DMS 273 treated with DMSO at 0.1 percent for 48 hours (cell line): ENCODE results near the gene ITGA1.
"Not testable (repeated sequence)": the region's sequence is repeated elsewhere in the genome, so short reads cannot be mapped to it uniquely, and the experiment has no call there.

Source experiments
- DNase-seq: peaks from one replicate; lab custom pipeline; 2025; lab: John Stamatoyannopoulos, UW

The ITGA1 gene

DNA sequence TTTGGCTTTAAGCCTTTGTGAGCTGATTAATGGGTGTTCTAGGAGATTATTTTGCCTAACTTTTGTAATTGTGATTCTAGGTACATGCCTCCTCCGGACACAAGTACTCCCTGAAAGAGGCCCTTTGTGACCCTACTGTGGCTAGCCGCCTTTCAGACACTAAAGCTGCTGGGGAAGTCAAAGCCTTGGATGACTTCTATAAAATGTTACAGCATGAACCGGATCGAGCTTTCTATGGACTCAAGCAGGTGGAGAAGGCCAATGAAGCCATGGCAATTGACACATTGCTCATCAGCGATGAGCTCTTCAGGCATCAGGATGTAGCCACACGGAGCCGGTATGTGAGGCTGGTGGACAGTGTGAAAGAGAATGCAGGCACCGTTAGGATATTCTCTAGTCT is 13.6 kb downstream of the ITGA1 start:
- no peak for DNase-seq

DNA sequence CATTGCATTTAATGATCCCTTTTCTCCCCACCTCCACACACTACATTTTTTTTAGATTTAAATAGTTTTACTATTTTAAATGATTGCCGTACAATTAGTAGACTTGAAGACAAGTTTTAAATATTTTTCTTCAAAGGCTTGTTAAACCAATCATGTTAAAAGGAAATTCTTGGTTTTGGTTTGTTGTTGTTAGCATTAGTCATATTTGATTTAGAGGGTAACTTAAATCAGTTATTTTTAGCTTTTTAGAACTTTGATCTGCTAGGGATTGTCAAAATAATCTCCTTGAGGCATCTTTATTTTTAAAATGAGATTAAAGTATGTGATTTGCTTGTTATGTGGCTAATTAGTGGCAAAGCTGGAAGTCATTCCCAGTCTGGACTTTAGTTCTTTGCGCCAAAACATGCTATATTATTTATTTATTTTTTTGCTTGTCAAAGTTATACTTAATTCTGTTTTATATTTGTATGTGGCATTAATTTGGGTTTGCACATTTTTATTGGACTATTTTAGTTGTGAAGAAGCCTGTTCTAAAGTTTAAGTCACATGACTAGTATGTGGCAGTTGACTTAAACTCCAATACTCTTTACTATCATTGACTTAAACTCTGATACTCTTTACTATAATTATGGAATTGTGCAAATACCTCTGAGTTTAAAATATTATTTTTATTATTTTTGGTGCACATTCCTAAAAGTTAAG is 14.7 kb downstream of the ITGA1 start:
- no peak for DNase-seq

DNA sequence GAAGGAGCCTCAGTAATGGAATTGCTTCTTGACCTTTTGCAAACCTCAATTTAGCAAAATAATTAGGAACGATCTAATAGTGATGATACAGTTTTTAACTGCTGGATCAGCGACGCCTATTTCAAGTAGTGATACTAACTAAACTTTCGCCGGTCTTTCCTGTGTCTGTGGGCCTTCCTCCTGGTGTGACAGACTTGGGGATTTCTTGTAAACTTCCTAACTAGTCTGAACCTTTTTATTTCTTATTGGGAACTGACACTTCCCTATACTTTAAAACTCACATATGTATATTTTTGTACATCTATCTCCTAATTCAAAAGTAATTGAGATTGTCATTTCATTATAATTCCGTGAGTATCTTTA is 15.2 kb downstream of the ITGA1 start:
- no peak for DNase-seq

DNA sequence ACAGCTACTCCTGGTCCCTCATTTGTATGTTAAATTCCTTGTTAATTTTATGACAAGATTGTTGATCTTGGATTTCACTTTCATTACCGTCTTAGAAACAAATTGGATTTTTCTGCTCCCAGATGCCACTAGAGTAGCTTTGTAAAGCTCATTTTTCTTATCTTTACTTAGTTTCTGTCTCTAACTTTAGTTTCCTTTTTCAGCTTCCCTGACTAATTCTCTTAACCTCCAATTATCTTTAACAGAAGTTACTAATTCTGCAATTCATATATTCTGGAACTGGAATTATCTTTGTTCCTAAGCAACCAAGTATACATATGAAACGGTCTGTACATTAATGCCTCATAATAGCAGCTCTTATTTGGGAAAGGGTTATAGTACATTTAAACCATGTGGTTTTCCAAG is 16.7 kb downstream of the ITGA1 start:
- no peak for DNase-seq

DNA sequence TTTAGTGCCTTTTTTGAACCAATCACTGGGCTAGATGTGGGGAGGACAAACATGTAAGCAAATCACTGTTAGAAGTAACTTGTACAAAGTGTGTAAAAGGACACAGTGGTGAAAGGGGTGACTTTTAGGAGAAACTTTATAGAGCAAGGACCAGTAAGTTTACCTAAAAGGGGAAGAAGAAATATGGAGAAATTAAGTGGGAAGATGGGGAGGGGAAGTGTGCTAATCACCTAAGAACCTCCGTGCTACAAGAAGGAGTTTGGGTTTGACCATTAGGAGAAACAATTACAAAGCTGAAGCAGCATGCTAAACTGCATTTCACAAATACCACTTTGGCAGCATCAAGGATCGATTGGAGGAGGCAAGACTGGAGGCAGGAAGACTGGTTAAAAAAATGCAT is 17.3 kb downstream of the ITGA1 start:
- DNase-seq, result no peak

DNA sequence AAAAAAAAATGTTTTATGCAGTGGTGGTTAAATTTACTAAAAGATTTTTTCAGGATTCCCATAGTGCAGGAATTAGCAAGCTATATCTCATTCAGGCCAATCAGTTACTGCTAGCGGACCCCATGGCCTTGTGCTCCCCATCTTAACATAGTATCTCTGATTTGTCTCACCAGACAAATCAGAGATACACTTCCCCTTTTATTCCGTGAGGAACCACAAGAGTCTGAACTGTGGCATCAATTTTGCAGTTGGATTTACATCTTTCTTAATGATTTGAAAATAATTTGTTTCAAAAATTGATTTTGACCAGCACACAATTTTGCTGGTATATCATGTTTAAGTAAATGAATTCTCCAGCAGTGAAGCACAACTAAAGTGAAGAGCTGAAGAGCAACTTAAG is 17.9 kb downstream of the ITGA1 start:
- no peak for DNase-seq

DNA sequence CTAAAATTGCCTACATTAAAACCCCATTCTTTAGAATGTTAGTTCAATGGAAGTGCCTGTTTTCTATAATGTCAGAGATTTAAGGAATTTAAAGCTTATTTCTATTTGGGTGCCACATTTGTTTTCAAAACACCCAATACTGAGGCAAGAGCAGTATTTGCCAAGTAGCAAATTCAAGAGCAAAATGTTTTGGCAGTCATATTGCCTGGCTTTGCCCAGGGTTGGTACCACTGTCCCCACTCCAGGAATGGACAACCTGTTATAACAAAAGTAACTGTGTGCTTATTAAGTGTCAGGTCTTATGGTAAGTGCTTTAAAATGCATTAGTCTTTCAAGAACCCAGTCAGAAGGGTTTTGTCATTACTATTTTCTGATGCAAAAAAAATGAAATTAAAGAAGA is 19.3 kb downstream of the ITGA1 start:
- no peak for DNase-seq

DNA sequence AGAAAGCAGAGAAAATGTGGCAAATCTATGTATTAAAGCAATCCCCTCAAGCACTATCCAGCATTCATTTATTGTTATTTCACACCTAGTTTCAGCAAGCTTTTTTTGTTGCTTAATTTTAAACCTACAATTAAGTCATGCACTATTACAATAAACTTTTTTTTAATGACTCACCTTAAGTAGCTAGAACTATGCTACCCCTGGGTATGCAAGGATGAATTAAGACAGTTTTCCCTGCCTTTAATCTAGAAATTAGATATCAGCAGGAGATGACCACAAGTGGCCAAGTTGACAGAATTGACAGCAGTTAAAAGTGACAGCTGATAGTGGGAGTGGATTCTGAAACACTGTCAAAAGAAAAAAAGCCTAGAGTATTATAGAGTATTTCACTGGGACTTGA is 20.0 kb downstream of the ITGA1 start:
- no peak for DNase-seq

DNA sequence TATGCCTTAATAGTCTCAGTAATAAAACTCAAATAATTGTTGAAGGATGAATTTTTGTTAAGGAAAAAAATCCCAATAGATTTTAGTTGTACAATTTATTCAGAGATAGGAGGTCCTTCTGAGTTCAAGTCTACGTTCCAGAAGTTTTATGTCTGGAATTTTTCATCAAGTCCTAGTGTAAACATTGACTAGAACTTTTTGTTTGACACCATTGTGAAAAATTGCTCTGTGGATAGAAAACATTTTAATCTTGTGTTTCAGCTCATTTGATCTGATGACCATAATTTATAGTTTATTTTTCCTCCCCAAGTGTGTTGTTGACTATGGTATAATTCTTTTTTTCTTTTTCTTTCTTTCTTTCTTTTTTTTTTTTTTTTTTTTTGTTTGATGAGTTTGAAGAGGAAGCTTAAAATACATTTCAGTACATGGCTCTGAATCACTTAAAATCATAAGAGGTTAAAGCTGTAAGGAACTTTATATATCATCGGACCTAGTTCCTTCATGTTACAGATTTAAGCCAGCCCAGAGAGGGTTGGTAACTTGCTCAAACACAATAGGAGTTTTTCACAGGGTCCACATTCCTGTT is 20.7 kb downstream of the ITGA1 start:
- no peak for DNase-seq

DNA sequence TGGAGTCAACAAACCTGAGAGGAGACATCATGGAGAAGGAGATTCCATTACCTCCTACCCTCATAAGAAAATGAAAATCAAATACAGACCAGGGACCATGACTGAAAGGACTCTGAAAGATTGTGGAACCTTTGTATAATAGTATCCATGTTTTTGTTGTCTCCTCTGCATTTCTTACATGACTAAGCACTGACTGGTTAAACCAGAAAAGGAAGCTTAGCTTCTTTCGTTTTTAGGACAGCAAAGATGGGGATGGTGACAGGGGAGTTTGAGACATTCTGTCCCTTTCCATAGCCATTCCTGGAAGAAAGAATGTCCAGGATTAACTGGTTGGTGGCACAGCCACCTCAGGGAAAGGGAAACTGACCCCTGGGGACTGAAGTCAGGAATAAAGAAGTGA is 22.2 kb downstream of the ITGA1 start:
- DNase-seq, result no peak

DNA sequence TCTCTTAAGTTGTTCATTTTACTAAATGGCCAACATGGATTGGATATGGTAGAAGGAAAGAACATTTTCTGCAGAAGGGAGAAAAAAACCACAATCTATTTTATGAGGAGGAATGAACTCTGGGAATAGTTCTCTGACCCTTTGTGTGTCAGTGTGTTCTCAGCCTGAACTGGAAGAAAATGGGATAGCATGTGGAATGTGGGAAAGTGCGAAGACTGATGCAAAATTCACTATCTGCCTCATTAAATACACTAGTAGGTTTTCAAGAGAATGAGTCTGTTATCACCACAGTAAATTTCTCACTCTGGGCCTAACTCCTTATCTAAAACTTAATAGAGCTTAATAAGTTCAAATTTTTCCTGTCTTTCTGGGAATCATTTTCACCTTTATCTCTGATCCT is 22.7 kb downstream of the ITGA1 start:
- DNase-seq, result no peak

DNA sequence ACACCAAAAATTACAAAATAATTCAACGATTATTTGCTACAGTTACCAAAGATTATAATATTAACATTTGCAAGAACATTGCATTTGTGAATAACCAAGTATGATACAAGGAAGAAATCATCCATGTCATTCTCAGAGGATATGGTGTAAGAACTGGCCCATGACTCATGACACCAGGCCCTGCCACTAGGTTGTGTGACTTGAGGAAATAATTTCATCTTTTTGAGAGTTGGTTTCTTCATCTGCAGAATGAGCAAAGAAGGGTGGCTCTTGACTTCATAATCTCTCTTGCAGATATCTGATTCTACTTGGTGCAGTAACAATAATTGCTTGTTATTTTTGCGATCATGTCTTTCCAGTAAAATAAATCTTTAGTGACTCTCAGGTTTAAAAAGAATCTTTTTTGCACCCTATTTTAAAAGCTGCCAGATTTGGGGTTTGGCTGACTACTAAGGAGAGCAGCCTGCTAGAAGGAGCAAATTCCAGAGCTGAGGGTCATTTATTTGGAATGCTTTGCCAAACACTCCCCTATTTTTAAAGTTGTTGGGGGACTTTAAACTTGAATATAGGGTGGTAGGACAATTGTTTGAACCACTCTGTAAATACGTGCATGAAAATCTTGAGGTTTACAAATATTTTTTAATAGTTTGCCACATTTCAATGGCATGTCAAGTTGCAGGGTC is 23.5 kb downstream of the ITGA1 start:
- DNase-seq, result no peak

DNA sequence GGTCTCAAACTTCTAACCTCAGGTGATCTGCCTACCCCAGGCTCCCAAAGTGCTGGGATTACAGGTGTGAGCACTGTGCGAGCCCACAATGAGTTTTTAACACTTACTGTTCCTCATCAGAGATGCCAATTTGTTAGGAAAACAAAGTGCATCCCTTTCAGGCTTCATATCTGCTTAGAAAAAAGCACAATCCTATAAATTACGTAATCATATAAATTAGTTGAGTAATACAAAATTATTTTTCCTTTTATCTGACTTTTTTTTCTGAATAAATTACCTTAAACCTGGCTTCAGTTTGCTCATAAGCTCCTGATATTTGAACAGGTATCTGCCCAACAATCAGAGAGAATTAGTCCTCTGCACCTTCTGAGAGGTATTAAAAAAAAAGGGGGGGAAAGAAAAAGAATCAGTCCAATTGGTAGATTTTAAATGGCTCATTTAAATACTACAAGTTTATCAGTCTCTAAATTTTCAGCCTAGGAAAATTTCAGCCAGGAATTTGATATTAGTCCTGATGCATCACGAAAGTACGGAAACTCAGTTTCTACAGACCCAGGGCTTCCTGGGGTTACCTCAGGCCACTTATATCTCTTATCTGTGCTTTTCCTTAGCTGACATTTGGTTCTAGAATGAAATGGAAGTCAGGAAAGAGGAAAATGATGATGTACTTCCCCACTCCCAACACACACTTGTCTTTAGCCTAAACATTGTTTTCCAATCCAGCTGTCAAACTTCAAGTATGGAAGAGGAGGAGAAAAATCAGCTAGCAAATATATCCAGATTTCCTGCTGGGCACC is 26.8 kb downstream of the ITGA1 start:
- no peak for DNase-seq

DNA sequence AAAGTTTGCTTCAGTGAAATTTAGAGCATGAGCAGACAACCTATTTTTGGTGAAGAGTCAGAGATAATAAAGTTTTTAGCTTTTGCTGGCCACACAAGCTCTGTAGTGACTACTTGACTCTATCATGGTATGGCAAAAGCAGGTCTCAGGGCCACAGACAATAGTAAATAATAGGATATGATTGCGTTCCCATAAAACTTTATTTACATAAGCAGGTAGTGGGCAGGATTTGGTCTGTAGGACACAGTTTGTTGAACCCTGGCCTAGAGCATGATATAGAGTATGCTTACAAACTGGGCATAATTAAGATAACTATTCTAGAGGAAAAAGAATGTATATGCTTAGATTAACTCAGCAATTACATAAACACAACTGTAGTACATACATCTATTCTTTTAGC is 30.1 kb downstream of the ITGA1 start:
- DNase-seq, result no peak

DNA sequence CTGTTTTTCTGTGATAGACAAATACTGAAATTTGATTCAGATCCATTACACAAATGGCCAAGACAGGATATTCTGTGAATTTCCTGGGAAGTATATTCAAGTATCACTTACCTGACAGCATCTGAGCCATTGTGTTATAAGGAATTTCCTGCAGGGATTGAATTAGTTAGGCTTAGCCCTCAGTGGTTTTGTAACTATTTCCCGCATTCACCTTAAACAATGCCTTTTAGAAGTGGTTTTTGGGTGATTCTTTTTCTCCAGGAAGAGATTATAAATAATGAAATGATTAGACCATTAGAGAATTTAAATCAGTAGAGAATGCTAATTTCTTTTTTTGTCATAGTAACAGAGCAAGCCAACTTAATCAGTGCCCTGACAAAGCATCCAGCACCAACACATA is 30.6 kb downstream of the ITGA1 start:
- no peak for DNase-seq

DNA sequence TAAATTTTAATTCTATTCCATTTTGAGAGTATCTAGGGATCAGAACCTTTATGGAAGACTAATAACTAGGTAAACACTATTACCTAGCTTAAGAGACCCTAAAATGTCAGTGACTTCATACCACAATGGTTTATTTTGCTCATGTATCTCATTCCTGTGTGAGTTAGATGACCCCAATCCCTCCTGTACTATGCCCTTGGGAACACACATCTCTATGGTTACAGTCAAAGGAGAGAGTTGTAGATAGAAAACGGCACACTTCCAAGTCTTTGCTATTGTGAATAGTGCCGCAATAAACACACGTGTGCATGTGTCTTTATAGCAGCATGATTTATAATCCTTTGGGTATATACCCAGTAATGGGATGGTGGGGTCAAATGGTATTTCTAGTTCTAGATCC is 31.1 kb downstream of the ITGA1 start:
- DNase-seq, result not testable (repeated sequence)

DNA sequence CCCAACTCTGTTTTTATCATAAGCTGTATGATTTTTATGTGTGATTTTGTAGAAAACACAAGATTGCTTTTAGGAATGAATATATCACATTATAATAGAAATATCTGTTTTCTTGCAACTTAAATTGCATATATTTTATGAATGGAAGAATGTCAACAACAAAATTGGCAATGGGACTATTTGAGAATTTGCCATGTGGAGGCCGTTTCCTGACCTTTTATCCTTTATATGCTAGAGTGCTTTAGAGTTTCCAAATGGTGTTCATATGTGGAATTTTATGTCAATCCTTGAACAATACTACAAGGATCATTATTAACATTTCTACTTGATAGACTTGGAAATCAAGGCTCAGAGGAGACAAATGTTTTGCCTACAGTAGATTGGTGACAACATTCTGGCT is 34.2 kb downstream of the ITGA1 start:
- no peak for DNase-seq

DNA sequence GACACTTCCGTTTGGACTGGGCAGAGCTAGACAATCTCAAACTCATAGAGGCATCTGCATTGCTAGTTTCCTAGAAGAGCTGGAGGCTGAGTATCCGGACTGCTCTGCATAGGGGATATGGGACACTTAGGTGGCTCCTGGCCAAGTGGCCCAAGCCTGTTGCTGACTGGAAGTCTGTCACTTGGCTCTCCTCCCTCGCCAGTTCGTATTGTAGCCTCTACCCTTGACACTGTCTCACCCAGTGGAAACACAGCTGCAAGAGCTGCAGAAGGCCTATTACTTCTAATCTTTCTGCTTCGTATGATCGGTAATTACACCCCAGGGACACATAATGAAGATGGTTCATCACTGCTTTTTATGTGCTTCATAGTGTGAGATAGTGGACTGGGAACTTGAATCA is 34.7 kb downstream of the ITGA1 start:
- no peak for DNase-seq

DNA sequence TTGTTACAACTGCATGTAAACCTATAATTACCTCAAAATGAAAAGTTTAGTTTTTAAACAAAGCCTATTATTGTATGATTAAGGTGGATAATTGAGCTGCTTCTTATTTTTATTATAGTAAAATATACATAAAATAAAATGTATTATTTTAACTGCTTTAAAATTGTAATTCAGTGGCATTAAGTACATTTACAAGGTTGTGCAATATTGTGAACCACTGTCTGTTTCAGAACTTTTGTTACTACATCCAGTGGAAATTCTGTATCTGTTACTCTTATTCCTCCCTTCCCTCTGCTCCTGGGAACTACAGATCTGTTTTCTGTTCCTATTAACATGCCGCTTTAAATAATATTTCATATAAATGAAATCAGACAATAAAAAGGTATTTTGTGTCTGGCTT is 37.1 kb downstream of the ITGA1 start:
- no peak for DNase-seq

DNA sequence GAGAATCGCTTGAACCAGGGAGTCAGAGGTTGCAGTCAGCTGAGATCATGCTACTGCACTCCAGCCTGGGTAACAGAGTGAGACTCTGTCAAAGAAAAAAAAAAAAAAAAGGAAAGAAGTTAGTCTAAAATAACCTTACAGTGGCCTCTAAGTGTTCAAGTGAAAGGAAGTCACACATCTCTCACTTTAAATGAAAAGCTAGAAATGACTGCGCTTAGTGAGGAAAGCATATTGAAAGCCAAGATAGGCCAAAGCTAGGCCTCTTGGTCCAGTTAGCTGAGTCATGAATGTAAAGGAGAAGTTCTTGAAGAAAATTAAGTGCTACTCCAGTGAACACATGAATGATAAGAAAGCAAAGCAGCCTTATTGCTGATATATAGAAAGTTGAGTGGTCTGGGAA is 38.1 kb downstream of the ITGA1 start:
- DNase-seq, result no peak

DNA sequence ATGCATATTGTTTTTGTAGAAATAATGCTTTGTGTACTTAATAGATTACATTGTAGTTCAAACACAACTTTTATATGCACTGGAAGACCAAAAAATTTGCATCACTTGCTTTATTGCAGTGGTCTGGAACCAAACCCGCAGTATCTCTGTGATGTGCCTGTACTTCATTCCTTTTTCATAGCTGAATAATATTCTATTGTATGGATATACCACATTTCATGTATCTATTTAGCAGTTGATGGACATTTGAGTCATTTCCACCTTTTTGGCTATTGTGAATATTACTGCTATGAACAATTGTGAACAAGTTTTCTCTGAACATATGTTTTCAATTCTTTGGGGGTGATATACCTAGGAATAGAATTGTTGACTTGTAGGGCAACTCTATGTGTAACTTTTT is 40.1 kb downstream of the ITGA1 start:
- DNase-seq, result no peak

DNA sequence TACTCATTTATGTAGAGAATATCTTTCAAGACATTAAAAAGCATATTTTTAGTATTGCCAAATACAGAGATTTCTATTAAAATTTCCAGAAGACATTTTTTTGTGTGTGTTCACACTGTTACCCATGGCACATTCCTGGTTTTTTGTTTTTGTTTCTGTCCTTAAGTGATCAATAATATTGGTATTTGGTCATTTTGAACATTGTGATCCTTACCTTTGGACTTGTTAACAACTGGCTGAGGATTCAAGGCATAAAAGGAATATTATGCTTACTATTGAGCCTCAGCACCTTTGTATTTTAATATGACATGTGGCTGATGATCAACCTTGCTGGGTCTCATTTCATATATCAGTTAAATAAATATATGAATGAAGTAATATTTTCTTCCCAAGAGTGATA is 41.9 kb downstream of the ITGA1 start:
- no peak for DNase-seq

DNA sequence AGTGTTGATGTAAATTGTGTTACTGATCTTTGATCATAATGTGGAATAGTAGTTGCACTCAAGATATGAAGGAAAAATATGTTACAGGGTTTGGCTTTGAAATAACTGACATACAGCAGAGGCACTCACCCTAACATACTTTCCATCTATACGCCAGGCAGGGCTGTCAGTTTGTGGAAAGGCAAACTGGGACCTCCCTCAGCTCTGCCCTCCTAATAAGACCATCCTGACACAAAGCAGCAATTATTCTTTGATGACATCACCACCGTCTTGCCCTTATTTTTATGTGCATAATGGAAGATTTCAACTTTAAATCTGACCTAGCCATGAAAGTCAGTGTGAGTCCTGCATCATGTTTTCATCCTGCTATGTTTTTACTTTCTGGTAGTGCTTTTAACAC is 42.9 kb downstream of the ITGA1 start:
- no peak for DNase-seq
